Stimulated activated CD4-positive, alpha-beta T cell treated with anti-CD3 and anti-CD28 coated beads, Interleukin-2, amount 100 ng/mL, for 48 hours (primary cell): ENCODE results near the gene FAM120B.

ENCODE experiments used
- DNase-seq, 2 donors: peaks; one replicate each; pipeline ENCODE4 v3.0.0-alpha.2; 2020

Gene FAM120B

GRCh38 chr6:170448317-170448716 is 141.8 kb downstream of the FAM120B start:
- DNase-seq: no peak

- DNase-seq: no peak
Observed at GRCh38 chr6:170448751-170449630, 142.4 kb downstream of the FAM120B start.

GRCh38 chr6:170449835-170450753 is 143.5 kb downstream of the FAM120B start:
- no peak for DNase-seq

- no peak for DNase-seq
Observed at GRCh38 chr6:170450916-170451761, 144.6 kb downstream of the FAM120B start.

GRCh38 chr6:170451762-170452651 is 145.4 kb downstream of the FAM120B start:
- DNase-seq: no peak

- DNase-seq: no peak
Observed at GRCh38 chr6:170452767-170453545, 146.4 kb downstream of the FAM120B start.

GRCh38 chr6:170453586-170454511 is 147.3 kb downstream of the FAM120B start:
- no peak for DNase-seq

GRCh38 chr6:170454512-170455285 is 148.1 kb downstream of the FAM120B start:
- no peak for DNase-seq

- no peak for DNase-seq
Observed at GRCh38 chr6:170455335-170455979, 148.9 kb downstream of the FAM120B start.

GRCh38 chr6:170456334-170456733 is 149.8 kb downstream of the FAM120B start:
- DNase-seq: no peak
